SK-N-SH (cell line): ENCODE data around the gene TEX12. TPM values are rescaled to one million over a fixed set of nuclear protein-coding genes. Genes with fewer than 3 reads are reported as not detected.

Source experiments
- CTCF ChIA-PET: fragments of 300-600, 350-600 bp; formaldehyde crosslinking; extraction: SDS; loops from one replicate; lab custom pipeline; 2021; lab: Yijun Ruan, JAX
- POLR2A ChIA-PET: fragments of 350-600 bp; sonication (Branson Sonifier 250); formaldehyde crosslinking; extraction: SDS; loops from one replicate; lab custom pipeline; 2020; ENCODE audit warnings: antibody characterized with exemption, inconsistent platforms; lab: Yijun Ruan, JAX
- DNase-seq: peaks from one replicate; pipeline ENCODE4 v3.0.0; 2012
- H2AFZ ChIP-seq: fragments of 200-600 bp; sonication (generic); 2 replicates; pipeline ENCODE4 v1.8.1; 2016; ENCODE audit warnings: antibody characterized with exemption, mild to moderate bottlenecking, low read depth
- H3F3A ChIP-seq: fragments of 200-600 bp; sonication (generic); replicated peaks from 2 replicates; pipeline ENCODE3; 2016; ENCODE audit warnings: antibody characterized with exemption, mild to moderate bottlenecking; ENCODE audit not compliant: insufficient read depth
- H3K27ac ChIP-seq, 2 experiments: fragments of 200-500 bp in 1 of 2; fragments of 200-600 bp in 1 of 2; sonication (Bioruptor generic) in 1 of 2; sonication (generic), shearing (Covaris generic) in 1 of 2; 2 replicates each; pipeline versions ENCODE4 v1.5.1 to v1.6.1; 2014 to 2016; ENCODE audit warnings: low read depth in 2 of 2, inconsistent platforms in 1 of 2, low read length in 1 of 2, mild to moderate bottlenecking in 1 of 2, mixed read lengths in 1 of 2
- H3K27me3 ChIP-seq: fragments of 200-600 bp; sonication (generic), shearing (Covaris generic); 2 replicates; pipeline ENCODE4 v1.6.1; 2016; ENCODE audit warnings: mixed run types; ENCODE audit not compliant: insufficient read depth
- H3K36me3 ChIP-seq, 2 experiments: fragments of 200-500 bp in 1 of 2; fragments of 200-600 bp in 1 of 2; sonication (Bioruptor generic) in 1 of 2; sonication (generic) in 1 of 2; replicated peaks in 1 of 2; 2 replicates each; pipeline versions ENCODE3 to v1.5.1; 2014 to 2016; ENCODE audit warnings: low read length in 1 of 2, mild to moderate bottlenecking in 1 of 2; ENCODE audit not compliant: insufficient read depth in 2 of 2, control insufficient read depth in 1 of 2
- H3K4me1 ChIP-seq, 2 experiments: fragments of 200-500 bp in 1 of 2; fragments of 200-600 bp in 1 of 2; sonication (Bioruptor generic) in 1 of 2; sonication (generic), shearing (Covaris generic) in 1 of 2; 2 replicates each; pipeline versions ENCODE4 v1.5.1 to v1.6.1; 2014 to 2016; ENCODE audit warnings: low read depth in 1 of 2, low read length in 1 of 2, mixed run types in 1 of 2; ENCODE audit not compliant: insufficient read depth in 2 of 2, control insufficient read depth in 1 of 2
- H3K4me2 ChIP-seq: fragments of 200-600 bp; sonication (generic), shearing (Covaris generic); 2 replicates; pipeline ENCODE4 v1.6.1; 2017; ENCODE audit warnings: mixed run types
- H3K4me3 ChIP-seq, 2 experiments: fragments of 200-500 bp in 1 of 2; fragments of 200-600 bp in 1 of 2; sonication (Bioruptor generic) in 1 of 2; sonication (generic), shearing (Covaris generic) in 1 of 2; 2 replicates each; pipeline versions ENCODE4 v1.5.1 to v1.8.1; 2014 to 2016; ENCODE audit warnings: low read depth in 2 of 2, inconsistent platforms in 1 of 2, low read length in 1 of 2, mild to moderate bottlenecking in 1 of 2, mixed read lengths in 1 of 2, moderate library complexity in 1 of 2
- H3K79me2 ChIP-seq: fragments of 200-600 bp; sonication (generic); 2 replicates; pipeline ENCODE4 v1.8.1; 2017; ENCODE audit warnings: mild to moderate bottlenecking; ENCODE audit not compliant: insufficient read depth
- H3K9ac ChIP-seq: fragments of 200-600 bp; sonication (generic); 2 replicates; pipeline ENCODE4 v1.6.1; 2017; ENCODE audit warnings: mixed run types
- H3K9me2 ChIP-seq: fragments of 200-600 bp; sonication (generic); 2 replicates; pipeline ENCODE4 v1.6.1; 2017; ENCODE audit warnings: mixed run types
- H3K9me3 ChIP-seq: fragments of 200-600 bp; sonication (generic); 2 replicates; pipeline ENCODE4 v1.6.1; 2017; ENCODE audit warnings: mixed run types, mild to moderate bottlenecking, moderate library complexity
- H4K20me1 ChIP-seq: fragments of 200-600 bp; sonication (generic); 2 replicates; pipeline ENCODE4 v1.6.1; 2017; ENCODE audit warnings: mild to moderate bottlenecking, mixed run types; ENCODE audit not compliant: insufficient read depth
- CHD2 ChIP-seq: fragments of 150-350 bp; IDR thresholded peaks from 2 replicates; pipeline ENCODE4 v1.6.1; 2018; ENCODE audit warnings: low read length; ENCODE audit not compliant: partially characterized antibody
- ELF1 ChIP-seq: IDR thresholded peaks from 2 replicates; pipeline ENCODE4 v1.4.0; 2012
- GATA2 ChIP-seq: sonication (generic); formaldehyde crosslinking; IDR thresholded peaks from 2 replicates; pipeline ENCODE4 v1.5.0; 2020; ENCODE audit warnings: mild to moderate bottlenecking, missing genetic modification reagents
- IRF3 ChIP-seq: fragments of 150-350 bp; IDR thresholded peaks from 2 replicates; pipeline ENCODE4 v1.6.1; 2016; ENCODE audit warnings: mild to moderate bottlenecking, low read depth, low read length
- JUND ChIP-seq: IDR thresholded peaks from 2 replicates; pipeline ENCODE4 v1.4.0; 2012
- MXI1 ChIP-seq: IDR thresholded peaks from 2 replicates; pipeline ENCODE4 v1.6.1; 2012; ENCODE audit warnings: mild to moderate bottlenecking, low read depth, low read length, improper control_type of control experiment
- POLR2AphosphoS5 ChIP-seq: IDR thresholded peaks from 2 replicates; pipeline ENCODE4 v1.6.1; 2012; ENCODE audit warnings: low read depth, low read length
- REST ChIP-seq: IDR thresholded peaks from 2 replicates; pipeline ENCODE4 v1.6.1; 2012; ENCODE audit warnings: mild to moderate bottlenecking, low read depth, low read length, moderate library complexity
- WGBS: methylation state at CpG from one replicate; pipeline ENCODE4 v1.1.6; 2017; ENCODE audit warnings: low lambda C conversion rate; 5-methylcytosine and 5-hydroxymethylcytosine counted together
- polyA plus RNA-seq, 3 experiments: library from polyadenylated mRNA; depleted of rRNA; stranded (reverse); fragments of >200 nt; gene quantifications; 2 replicates each; pipeline ENCODE4 v1.2.3, GENCODE V29; 2012
- TF ChIP-seq, protein P1 (sequence below): fragments of 200-600 bp; sonication (generic); IDR thresholded peaks from 2 replicates; pipeline ENCODE4 v1.6.1; 2017; ENCODE audit warnings: antibody characterized with exemption, mild to moderate bottlenecking, moderate library complexity
- TF ChIP-seq, protein P2 (sequence below): IDR thresholded peaks from 2 replicates; pipeline ENCODE4; 2012
- TF ChIP-seq, protein P3 (sequence below): fragments of 150-350 bp; IDR thresholded peaks from 2 replicates; pipeline ENCODE4 v1.6.1; 2017; ENCODE audit warnings: antibody characterized with exemption, low read length, low read depth, borderline replicate concordance

Gene TEX12
- polyA plus RNA-seq, 1 of the 3 experiments (the other 2 are of a cell fraction), result not detected

DNA sequence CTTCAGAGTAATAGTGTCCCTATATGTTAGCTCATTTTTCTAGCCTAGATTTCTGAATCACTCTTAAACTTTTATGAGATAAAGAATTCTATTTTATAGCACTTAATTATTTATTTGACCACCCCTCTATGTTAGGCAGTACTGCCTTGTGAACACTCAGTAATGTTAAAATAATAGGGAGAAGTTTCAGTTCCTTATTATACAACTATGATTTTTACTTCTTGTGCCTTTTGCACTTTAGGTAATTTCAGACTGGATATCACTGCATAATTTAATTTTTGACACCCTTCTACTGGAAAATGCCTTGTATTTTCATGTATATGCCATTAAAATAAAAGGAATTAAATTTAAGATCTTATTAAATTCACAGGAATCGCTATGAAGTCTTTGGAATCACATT, 11.3 kb downstream of the TEX12 start:
- Histone ChIP-seq H3K9me2 (no peaks in the 10 kb centered on the region), H3K4me1 (peaks cover 4 to 6% of the 10 kb centered on the region in 2 experiments; a peak in 2 of 4 replicates), H3K9ac (no peak overlapping the region), H3K9me3 (no peaks in the 10 kb centered on the region), H3F3A (no peaks in the 10 kb centered on the region), H3K4me2 (no peak overlapping the region), H3K79me2 (no peaks in the 10 kb centered on the region), H3K4me3 (no peak overlapping the region), H3K36me3 (no peaks in the 10 kb centered on the region), H4K20me1 (no peaks in the 10 kb centered on the region), H3K27me3 (no peaks in the 10 kb centered on the region), H3K27ac (no peak overlapping the region), H2AFZ (no peak overlapping the region)
- ChIA-PET CTCF (interaction anchor here (1.0 to 3.6 kb wide), 2 partner anchors 49 to 66 kb away, joined by 3 to 30 read pairs; no protein-coding TSS in a partner anchor), POLR2A (no interaction called here)
- no peak for TF ChIP-seq CHD2
- TF ChIP-seq, protein P1, sequence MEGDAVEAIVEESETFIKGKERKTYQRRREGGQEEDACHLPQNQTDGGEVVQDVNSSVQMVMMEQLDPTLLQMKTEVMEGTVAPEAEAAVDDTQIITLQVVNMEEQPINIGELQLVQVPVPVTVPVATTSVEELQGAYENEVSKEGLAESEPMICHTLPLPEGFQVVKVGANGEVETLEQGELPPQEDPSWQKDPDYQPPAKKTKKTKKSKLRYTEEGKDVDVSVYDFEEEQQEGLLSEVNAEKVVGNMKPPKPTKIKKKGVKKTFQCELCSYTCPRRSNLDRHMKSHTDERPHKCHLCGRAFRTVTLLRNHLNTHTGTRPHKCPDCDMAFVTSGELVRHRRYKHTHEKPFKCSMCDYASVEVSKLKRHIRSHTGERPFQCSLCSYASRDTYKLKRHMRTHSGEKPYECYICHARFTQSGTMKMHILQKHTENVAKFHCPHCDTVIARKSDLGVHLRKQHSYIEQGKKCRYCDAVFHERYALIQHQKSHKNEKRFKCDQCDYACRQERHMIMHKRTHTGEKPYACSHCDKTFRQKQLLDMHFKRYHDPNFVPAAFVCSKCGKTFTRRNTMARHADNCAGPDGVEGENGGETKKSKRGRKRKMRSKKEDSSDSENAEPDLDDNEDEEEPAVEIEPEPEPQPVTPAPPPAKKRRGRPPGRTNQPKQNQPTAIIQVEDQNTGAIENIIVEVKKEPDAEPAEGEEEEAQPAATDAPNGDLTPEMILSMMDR, result no peak
- no peak for TF ChIP-seq IRF3
- TF ChIP-seq POLR2AphosphoS5, result no peak
- TF ChIP-seq, protein P2, sequence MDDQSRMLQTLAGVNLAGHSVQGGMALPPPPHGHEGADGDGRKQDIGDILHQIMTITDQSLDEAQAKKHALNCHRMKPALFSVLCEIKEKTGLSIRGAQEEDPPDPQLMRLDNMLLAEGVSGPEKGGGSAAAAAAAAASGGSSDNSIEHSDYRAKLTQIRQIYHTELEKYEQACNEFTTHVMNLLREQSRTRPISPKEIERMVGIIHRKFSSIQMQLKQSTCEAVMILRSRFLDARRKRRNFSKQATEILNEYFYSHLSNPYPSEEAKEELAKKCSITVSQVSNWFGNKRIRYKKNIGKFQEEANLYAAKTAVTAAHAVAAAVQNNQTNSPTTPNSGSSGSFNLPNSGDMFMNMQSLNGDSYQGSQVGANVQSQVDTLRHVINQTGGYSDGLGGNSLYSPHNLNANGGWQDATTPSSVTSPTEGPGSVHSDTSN, result no peak
- no peak for TF ChIP-seq JUND
- TF ChIP-seq ELF1, result no peak
- no peak for TF ChIP-seq MXI1
- no peak for TF ChIP-seq GATA2 (CRISPR knock-in tag)
- no peak for TF ChIP-seq REST
- TF ChIP-seq, protein P3, sequence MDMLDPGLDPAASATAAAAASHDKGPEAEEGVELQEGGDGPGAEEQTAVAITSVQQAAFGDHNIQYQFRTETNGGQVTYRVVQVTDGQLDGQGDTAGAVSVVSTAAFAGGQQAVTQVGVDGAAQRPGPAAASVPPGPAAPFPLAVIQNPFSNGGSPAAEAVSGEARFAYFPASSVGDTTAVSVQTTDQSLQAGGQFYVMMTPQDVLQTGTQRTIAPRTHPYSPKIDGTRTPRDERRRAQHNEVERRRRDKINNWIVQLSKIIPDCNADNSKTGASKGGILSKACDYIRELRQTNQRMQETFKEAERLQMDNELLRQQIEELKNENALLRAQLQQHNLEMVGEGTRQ, result no peak
- DNase-seq, result no peak
- 76% methylated on average over 1 of the region's 1 CpG for WGBS
